Vagina (tissue), 2 donors: Measurements from ENCODE around the gene PHKB.

Experiments used
- POLR2A ChIP-seq, 2 donors: fragments of 450-650 bp; IDR thresholded peaks; one replicate each; pipeline ENCODE4 v1.6.1; 2017; ENCODE audit warnings: antibody characterized with exemption in 2 of 2, mild to moderate bottlenecking in 2 of 2, moderate library complexity in 2 of 2
- POLR2AphosphoS5 ChIP-seq, 2 donors: sonication (generic); formaldehyde crosslinking; IDR thresholded peaks; one replicate each; pipeline ENCODE4 v1.9.0; 2017; ENCODE audit warnings: antibody characterized with exemption in 2 of 2, mild to moderate bottlenecking in 2 of 2, low read depth in 1 of 2; ENCODE audit not compliant: insufficient read depth in 1 of 2
- TF ChIP-seq, protein P1 (sequence below), 3 experiments: fragments of 450-650 bp in 2 of 3; fragments of 200-600 bp in 1 of 3; sonication (generic) in 1 of 3; IDR thresholded peaks; one replicate each; pipeline ENCODE4 v1.5.1; 2017 to 2019; ENCODE audit warnings: antibody characterized with exemption in 3 of 3, mild to moderate bottlenecking in 2 of 3, moderate library complexity in 2 of 3

GRCh38 chr16:47712276-47713224 is 251.4 kb downstream of the PHKB start:
- TF ChIP-seq, protein P1, sequence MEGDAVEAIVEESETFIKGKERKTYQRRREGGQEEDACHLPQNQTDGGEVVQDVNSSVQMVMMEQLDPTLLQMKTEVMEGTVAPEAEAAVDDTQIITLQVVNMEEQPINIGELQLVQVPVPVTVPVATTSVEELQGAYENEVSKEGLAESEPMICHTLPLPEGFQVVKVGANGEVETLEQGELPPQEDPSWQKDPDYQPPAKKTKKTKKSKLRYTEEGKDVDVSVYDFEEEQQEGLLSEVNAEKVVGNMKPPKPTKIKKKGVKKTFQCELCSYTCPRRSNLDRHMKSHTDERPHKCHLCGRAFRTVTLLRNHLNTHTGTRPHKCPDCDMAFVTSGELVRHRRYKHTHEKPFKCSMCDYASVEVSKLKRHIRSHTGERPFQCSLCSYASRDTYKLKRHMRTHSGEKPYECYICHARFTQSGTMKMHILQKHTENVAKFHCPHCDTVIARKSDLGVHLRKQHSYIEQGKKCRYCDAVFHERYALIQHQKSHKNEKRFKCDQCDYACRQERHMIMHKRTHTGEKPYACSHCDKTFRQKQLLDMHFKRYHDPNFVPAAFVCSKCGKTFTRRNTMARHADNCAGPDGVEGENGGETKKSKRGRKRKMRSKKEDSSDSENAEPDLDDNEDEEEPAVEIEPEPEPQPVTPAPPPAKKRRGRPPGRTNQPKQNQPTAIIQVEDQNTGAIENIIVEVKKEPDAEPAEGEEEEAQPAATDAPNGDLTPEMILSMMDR (IDR thresholded peaks at IDR 0.05): no peak
- no peak for TF ChIP-seq POLR2AphosphoS5 (IDR thresholded peaks at IDR 0.05; ENCODE audit: insufficient read depth in 1 of 2, low read depth in 1 of 2)
- TF ChIP-seq POLR2A (IDR thresholded peaks at IDR 0.05): no peak
